Daoy (cell line): ENCODE data around the gene AXDND1. TPM values are rescaled to one million over a fixed set of nuclear protein-coding genes. Genes with fewer than 3 reads are reported as not detected.
A peak's percentile ranks its signal among the peaks of the same experiment; 100 is the strongest.
"Not testable (repeated sequence)": the region's sequence is repeated elsewhere in the genome, so short reads cannot be mapped to it uniquely, and the experiment has no call there.

Source experiments
- DNase-seq: peaks from one replicate; pipeline ENCODE4 v3.0.0-alpha.2; 2015; ENCODE audit warnings: low read depth
- total RNA-seq: library from RNA; depleted of rRNA; stranded (reverse); fragments of >200 nt; shearing (Covaris generic); gene quantifications from 2 replicates; pipeline ENCODE4 v1.2.3, GENCODE V29; 2014

The AXDND1 gene
- total RNA-seq, 1 experiment from 2014 or later = not detected

DNA sequence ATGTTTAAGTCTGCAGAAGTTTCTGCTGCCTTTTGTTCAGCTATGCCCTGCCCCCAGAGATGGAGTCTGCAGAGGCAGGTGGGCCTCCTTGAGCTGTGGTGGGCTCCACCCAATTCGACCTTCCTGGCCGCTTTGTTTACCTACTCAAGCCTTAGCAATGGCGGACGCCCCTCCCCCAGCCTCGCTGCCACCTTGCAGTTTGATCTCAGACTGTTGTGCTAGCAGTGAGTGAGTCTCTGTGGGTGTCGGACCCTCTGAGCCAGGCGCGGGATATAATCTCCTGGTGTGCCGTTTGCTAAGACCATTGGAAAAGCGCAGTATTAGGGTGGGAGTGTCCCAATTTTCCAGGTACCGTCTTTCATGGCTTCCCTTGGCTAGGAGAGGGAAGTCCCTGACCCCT, 99.9 kb downstream of the AXDND1 start:
- DNase-seq = not testable (repeated sequence)

DNA sequence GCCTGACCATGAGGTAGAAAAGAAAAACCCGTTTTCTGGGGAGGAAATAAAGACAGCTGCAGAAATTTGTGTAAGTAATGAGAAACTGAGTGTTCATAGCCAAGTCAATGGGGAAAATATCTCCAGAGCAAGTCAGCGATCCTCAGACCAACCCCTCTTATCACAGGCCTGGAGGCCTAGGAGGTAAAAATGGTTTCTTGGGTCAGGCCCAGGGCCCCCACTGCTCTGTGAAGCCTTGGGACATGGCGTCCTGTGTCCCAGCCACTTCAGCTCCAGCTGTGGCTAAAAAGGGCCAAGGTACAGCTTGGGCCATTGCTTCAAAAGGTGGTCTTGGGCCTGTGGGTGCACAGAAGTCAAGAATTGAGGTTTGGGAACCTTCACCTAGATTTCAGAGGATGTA, 108.9 kb downstream of the AXDND1 start:
- DNase-seq = no peak

DNA sequence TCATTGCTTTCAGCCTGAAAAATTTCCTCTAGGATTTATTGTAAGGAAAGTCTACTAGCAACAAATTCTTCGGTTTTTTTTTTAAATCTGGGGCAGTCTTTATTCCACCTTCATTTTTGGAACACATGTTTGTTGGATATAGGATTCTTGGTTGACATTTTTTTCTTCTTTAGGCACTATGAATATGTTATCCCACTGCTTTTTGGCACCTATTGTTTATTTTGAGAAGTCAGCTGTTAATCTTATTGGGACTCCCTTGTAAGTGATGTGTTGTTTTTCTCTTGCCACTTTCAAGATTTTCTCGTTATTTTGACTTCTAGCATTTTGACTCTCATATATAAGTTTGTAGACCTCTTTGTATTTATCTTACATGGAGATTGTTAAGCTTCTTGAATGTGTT, 110.7 kb downstream of the AXDND1 start:
- no peak for DNase-seq

DNA sequence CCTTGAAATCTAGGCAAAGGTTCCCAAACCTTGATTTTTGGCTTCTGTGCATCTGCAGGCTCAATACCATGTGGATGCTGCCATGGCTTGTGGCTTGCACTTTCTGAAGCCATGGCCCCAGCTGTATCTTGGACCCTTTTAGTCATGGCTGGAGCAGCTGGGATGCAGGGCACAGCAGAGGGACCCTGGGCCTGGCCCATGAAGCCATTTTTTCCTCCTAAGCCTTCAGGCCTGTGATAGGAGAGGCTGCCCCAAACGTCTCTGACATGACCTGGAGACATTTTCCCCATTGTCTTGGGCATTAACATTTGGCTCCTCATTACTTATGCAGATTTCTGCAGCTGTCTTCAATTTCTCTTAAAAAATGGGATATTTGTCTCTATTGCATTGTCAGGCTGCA, 112.6 kb downstream of the AXDND1 start:
- DNase-seq = no peak

DNA sequence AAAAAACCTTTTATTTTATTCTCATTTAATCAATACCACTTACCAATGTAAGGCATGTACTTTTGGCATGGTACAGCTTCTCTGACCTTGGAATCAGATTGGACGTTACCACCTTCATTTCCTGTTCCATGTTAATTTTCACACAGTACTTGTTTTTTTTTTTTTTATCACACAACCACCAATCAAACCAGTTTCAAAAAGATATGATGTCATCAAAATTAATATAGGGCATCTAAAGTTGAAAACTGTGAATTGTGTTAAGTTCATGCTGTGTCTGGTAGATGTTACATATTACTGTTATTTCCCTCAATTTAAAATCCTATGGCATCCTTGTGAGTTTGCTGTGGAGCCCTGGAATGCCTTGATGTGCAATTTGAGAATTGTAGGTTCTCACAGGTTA, 124.8 kb downstream of the AXDND1 start:
- no peak for DNase-seq

DNA sequence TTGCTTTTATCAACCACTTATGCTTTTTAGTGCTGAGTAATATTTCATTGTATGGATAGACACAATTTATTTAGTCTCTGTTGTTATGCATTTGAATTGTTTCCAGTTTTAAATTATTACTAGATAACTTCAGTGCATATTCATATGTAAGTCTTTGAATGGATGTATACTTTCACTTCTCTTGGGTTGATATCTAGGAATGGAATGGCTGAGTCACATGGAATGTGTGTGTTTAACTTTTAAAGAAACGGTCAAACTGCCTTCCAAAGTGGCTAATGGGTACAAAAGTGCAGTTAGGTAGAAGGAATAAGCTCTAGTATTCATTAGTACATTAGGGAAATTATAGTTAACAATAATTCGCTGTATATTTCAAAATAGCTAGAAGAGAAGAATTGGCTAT, 127.6 kb downstream of the AXDND1 start:
- DNase-seq = peak; percentile 25

DNA sequence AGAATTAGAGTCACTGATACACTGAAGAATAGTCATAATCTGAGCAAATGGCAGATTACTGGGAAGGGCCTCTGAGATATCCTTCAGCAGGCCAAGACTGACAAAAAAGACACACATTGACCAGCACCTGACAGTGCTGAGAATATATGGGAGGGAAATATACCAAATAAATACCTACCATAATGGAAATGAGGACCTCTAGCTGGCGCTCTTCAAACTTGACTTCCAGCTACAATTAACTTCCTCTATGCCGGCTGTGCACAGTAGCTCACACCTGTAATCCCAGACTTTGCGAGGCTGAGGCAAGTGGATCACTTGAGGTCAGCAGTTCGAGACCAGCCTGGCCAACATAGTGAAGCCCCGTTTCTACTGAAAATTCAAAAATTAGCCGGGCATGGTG, 140.4 kb downstream of the AXDND1 start:
- DNase-seq = no peak

DNA sequence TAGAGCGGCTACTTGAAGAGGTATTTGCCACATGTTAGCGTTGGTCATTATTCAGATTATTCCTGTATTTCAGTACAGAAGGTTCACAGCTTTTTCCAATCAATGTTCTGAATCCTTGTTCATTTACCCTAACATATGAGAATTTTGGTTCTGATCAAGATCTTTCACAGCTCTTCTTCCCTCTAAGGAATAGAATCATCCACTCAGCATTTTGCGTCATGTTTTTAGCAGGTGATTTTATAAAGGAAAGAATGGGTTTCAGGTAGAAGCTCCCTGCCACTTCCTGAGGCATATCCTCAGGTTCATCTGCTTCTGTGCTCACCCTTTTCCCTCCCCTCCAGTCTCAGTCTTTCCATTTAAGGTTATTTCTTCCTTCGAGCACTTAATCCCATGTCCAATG, 143.6 kb downstream of the AXDND1 start:
- DNase-seq = no peak

DNA sequence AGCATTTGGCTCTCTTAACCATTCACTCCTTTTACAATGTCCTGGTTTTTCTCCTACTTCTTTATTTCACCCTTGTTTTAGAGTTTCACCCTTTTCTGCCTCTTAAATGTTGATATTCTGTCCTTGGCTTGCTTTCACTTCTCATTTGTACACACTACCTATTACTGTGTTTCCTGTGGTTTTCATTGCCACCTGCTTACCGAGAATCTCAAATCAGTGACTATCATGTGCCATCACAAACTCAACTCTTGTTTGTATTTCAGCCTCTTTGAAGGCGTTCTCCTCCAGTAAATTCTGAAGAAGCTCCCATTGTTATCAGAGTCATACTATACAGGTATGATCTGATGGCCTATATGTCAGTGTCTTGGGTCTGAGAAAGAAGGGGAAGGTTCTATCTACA, 144.3 kb downstream of the AXDND1 start:
- no peak for DNase-seq

DNA sequence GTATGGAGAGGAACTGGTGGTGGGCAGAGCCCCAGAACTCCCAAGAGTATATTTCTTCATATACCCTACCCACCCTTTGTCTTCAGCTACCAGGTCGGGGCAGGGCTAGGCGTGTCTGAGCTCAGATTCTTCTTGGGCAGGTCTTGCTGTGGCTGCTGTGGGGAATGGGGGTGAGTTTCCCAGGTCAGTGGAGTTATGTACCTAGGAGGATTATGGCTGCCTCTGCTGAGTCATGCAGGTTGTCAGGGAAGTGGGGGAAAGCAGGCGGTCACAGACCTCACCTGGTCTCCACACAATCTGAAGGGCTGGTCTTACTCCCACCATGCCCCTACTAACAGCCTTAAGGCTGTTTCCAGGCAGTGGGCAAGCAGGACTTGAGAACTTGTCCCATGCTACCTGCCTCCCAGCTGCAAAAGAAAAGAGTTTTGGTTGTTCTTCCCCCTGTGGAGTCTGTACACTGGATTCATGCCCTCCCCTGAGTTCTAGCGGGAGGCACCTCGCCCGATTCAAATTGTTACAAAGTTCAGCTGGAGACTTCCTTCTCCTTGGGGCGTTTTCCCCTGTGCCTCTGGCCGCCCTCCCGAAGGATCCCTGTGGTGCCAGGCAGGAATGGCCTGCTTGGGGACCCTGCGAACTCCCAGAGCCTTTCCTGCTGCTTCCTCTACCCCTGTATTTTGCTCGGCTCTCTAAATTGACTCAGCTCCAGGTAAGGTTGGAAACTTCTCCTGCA, 151.4 kb downstream of the AXDND1 start:
- DNase-seq = no peak

DNA sequence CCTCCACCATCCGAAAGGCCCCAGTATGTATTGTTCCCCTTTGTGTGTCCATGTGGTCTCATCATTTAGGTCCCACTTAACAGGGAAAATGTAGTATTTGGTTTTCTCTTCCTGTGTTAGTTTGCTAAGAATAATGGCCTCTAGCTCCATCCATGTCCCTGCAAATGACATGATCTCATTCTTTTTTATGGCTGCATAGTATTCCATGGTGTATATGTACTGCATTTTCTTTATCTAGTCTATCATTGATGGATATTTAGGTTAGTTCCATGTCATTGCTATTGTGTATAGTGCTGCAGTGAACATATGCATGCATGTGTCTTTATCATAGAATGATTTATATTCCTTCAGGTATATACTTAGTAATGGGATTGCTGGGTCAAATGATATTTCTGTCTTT, 152.8 kb downstream of the AXDND1 start:
- not testable (repeated sequence) for DNase-seq

DNA sequence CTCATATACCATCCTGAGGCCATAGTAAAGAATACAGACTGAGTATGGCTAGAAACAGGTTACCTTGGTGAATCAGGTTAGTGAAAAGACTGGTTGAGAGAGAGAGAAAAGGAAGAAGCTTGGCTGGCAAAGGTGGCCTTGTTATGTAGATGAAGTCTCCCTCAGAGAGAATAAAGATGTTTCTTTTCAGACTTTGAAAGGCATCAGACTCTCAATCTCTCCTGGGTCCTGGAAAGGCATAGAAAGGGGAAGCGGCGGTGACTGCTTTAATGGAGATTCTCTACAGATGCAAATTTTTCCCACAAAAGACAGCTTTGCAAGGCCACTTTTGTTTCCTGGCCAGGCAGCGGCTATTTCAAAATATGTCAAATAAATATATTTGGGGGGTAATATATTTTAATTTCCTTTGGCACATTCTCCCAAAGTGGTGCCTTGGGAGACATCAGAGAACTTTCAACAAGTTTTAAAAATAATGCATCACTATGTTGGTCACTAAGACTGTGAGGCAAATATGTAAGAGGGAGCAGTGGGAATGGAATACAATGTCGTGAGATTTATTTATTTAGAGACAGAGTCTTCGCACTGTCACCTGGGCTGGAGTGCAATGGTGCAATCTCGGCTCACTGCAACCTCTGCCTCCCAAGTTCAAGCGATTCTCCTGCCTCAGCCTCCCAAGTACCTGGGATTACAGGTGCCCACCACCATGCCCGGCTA, 163.9 kb downstream of the AXDND1 start:
- no peak for DNase-seq

DNA sequence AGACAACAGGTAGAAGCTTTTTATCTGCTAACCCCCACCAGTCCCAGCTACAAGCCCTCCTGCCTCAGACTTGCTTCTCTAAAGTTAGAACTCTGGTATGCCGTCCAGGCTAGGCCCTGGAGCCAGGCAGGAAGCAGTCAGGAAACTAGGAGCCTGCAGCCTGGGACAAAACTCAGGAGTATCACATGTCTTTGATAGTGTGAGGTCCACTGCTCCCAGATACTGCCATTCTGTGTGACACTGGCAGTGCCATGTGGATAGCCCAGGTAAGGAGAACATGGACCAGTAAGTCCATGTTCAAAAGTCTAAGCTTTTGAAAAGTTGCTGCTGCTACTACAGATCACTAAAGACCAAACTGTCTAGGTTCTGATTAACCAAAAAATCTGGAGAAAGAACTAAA, 164.6 kb downstream of the AXDND1 start:
- no peak for DNase-seq

DNA sequence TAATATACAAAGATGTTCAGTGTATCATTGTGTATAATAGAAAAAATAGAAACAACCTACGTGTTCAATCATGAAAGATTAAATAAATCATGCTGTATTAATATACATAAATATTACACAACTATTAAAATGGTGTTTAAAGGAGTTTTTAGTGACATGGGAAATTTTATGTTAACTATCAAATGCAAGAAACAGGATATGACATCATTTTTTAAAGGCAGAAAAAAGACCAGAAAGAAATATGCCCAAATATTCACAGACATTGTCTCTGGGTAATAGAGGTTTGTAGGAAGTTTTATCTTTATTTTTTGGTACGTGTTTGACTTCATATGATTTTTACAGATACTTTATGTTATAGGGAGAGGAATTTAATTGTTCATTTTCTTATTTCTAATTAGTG, 176.0 kb downstream of the AXDND1 start:
- no peak for DNase-seq

DNA sequence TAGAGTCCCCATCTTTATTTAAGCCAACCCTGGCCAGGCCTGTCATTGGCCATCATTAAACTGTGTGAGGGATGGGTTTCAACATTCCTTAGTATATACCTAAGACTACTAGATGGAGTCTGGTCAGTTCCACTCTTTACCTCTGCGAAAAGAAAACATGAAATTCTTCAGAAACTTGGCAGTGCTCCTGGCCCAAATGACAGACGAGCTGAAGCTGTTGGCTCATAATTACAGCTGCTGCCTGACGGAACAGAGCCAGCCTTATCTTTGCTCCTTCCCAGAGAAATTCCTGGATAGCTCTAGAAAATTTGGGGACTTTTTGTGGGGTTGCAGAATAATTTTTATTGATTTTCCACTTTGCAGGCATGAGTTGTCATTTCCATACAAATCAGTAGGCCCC, 179.6 kb downstream of the AXDND1 start:
- DNase-seq = peak; percentile 12

DNA sequence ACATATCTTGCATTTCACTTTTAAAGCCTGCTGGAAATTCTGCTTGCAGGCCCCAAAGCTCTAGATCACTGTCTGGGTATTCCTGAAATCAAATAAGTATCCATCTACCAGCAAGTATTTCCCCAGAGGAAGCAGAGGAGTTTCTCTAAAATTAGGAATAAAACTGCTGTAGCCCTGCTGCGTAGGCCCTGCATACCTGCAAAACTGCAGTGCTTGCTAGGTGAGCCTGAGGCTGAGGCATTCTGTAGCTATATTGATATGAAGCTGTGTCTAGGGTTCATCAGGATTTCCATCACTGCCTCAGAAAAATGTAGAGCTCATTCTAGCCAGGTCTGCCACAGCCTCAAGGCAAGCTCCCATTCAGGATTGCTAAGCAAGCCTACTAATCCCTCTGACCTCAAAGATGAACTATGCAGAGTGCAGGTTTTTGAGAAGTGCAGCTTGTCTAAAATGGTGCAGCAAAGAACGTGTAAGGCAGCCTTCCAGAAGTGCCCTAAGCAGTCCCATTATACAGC, 181.3 kb downstream of the AXDND1 start:
- no peak for DNase-seq

DNA sequence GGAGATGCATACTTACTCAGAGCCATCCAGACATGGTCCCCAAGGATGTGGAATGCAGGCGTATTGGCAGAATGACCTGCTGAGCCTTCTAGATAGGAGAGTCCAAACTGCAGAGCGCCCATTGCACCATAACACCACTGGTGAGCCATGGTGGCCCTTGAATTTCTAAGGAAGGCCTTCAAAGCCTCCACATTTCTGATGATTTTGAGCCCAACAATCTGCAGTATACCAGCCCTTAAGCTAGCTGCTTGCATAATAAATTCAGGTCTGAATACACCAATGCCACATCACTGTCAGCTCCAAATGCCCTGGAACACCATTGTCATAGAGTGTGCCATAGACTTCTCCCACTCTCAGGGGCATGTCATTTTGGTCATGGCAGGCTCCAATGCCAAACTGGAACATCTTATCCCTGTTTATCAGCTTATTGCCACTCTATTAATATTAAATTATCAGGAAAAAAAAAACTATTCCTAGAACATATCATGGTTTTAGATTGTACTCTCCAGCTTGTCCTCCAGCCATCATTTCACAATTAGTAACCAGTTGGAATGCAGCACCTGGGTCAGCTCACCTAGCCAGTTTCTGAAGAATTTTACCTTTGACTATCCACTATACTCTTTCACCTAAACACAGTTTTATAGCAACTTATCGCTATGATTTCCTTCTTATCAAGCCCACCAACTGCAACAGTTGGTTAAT, 183.0 kb downstream of the AXDND1 start:
- DNase-seq = no peak

DNA sequence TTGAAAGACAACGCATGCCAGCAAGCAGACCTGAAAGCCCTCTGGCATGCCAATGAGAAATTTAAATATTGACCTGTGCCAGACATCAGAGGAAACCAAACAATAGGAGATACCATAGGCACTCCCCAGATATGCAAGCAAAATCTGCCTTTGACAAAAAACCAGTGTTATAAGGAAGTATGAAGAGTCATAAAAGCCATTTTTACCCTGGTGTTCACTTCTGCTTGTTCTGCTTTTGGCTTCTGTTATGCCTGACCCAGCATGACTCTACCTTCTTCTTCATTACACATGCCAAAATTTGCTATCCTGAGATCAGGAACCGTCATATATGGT, 183.6 kb downstream of the AXDND1 start:
- DNase-seq = no peak

DNA sequence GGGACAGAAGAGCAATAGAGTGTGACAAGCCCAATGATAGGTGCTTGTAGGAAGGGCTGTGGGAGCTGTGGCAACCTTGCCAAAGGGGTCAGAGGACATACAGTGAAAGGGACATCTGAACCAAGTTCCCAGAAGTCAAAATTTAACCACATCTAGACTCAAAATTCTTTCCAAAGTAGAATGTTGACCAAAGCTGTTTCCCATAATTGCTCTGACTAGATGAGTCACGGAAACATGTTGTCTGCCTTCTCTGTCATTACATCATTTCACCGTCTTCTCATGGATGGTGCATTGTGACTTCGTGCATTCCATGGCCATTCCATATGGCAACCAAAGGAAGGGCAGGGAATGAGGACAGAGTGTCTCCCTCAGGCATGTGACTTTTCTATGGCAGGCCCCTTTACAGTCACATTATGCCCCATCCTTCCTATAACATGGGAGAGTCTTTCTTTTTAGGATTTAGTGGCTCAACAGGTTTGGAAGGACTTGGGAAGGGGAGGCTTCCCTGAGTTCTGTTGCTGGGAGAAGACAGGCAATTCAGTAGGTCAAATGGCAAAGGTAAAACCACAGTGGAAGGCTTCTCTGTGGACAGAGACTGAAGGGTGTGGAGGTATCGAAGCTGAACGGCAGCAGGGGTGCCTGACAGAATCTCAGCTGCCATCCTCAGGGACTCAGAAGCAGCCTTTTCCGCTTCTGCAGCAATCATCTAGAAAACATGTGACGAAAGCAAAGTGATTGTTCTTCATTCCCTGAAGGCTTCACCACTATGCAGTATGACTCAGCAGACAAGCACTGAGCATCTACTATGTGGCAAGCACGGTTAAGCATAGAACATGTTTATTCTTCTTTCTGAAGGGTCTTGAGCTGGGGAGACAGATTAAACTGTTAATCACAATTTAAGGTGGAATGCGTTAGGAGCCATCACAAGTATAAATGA, 185.2 kb downstream of the AXDND1 start:
- peak; percentile 32 for DNase-seq

DNA sequence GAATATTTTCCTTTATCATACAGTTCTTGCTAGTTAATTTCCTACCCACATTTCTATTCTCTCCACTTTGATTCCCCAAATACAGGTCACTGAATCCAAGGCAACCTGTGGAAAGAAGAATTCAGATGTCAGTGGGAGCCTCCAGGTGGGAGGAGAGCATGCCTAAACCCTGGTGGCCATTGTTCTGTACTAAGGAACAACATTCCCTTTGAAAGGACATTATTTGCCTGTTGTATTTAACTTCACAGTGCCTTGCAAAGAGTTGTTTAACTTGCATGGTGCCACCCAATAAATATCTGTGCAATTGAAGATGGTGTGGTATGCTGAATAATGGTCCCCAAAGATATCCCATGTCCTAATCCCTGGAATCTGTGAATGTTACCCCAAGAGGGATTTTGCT, 188.7 kb downstream of the AXDND1 start:
- DNase-seq = no peak

DNA sequence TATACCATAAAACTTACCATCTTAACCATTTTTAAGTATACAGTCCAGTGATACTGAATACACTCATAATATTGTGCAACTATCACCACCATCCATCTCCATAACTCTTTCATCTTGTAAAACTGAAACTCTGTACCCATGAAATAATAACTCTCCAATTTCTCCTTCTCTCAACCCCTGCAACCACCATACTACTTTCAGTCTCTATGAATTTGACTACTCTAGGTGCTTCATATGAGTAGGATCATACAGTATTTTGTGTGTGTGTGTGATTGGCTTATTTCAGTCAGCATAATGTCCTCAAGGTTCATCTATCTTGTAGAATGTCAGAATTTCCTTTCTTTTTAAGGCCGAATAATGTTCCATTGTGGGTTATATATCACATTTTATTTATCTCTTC, 192.3 kb downstream of the AXDND1 start:
- DNase-seq = no peak
